Hepatocyte (in vitro differentiated cells): ENCODE measurements around the gene TCERG1.

ENCODE experiments used
- EZH2 ChIP-seq: fragments of 200-600 bp; sonication (generic); IDR thresholded peaks from 2 replicates; pipeline ENCODE4 v1.6.1; 2016; ENCODE audit warnings: antibody characterized with exemption, mild to moderate bottlenecking, borderline replicate concordance
- EZH2phosphoT487 ChIP-seq: fragments of 200-600 bp; sonication (generic); IDR thresholded peaks from one replicate; pipeline ENCODE4 v1.6.1; 2018; ENCODE audit warnings: antibody characterized with exemption, mild to moderate bottlenecking, low read depth, moderate library complexity; ENCODE audit not compliant: unreplicated experiment, severe bottlenecking
- TF ChIP-seq, protein P1 (sequence below): fragments of 200-600 bp; sonication (generic); IDR thresholded peaks from 2 replicates; pipeline ENCODE4 v1.5.1; 2016; ENCODE audit warnings: antibody characterized with exemption, mild to moderate bottlenecking; ENCODE audit not compliant: poor library complexity

DNA sequence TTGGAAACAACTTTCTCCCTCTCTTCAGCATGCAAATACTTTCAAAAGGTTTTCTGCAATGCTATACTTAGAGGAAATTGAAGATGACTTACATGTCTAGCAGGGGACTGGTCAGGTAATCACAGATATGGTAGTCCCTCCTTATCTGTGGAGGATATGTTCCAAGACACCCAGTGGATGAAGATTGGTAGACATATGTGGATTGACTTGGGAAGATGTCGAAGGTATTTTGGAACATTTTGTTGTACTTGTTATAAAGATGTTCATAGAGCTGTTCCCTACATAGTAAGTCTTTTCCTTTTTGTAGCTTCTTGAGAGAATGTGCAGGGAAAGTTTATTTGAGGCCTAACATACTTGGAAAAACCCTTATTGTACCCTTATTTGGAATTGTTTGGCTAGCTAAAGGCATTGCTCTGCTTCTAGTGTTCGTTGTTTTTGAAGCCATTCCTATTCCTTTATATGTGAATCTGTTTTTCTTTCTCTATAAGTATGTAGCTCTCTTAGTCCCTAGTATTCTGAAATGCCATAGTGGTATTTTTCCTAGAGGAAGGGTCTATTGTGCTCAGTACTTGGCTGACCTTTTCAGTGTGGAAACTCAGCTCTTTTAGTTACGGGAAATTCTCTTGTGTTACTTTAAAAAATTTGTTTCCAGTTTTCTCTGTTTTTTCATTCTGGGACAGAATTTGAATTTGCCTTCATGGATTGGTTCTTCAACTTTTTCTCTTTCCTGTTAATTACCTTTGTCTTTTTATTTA is 43.1 kb downstream of the TCERG1 start:
- TF ChIP-seq EZH2 (no peak), EZH2phosphoT487 (no peak)
- TF ChIP-seq, protein P1, sequence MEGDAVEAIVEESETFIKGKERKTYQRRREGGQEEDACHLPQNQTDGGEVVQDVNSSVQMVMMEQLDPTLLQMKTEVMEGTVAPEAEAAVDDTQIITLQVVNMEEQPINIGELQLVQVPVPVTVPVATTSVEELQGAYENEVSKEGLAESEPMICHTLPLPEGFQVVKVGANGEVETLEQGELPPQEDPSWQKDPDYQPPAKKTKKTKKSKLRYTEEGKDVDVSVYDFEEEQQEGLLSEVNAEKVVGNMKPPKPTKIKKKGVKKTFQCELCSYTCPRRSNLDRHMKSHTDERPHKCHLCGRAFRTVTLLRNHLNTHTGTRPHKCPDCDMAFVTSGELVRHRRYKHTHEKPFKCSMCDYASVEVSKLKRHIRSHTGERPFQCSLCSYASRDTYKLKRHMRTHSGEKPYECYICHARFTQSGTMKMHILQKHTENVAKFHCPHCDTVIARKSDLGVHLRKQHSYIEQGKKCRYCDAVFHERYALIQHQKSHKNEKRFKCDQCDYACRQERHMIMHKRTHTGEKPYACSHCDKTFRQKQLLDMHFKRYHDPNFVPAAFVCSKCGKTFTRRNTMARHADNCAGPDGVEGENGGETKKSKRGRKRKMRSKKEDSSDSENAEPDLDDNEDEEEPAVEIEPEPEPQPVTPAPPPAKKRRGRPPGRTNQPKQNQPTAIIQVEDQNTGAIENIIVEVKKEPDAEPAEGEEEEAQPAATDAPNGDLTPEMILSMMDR = no peak
